Kidney (tissue), 14 donors: ENCODE data around the gene MIA. TPM values are rescaled to one million over a fixed set of nuclear protein-coding genes. Genes with fewer than 3 reads are reported as not detected.

Experiments used
- DNase-seq, 5 donors: peaks; one replicate each; pipeline ENCODE4 v3.0.0-alpha.2; 2013 to 2020
- FAIRE-seq: peaks from 2 replicates; lab custom pipeline; 2012; peaks lifted over from hg19 to GRCh38; lab: Jason Lieb, UNC
- H3K27ac ChIP-seq, 2 donors: one replicate each; pipeline ENCODE4 v1.7.0; 2013; ENCODE audit warnings: low read depth in 2 of 2, low read length in 2 of 2, inconsistent platforms in 1 of 2
- H3K27me3 ChIP-seq: one replicate; pipeline ENCODE4 v1.7.1; 2013; ENCODE audit warnings: low read length, inconsistent platforms; ENCODE audit not compliant: control insufficient read depth, insufficient read depth
- H3K36me3 ChIP-seq, 3 donors: one replicate each; pipeline versions ENCODE4 v1.7.0 to v1.7.1; 2013; ENCODE audit warnings: low read length in 3 of 3, control low read depth in 1 of 3, inconsistent platforms in 1 of 3; ENCODE audit not compliant: insufficient read depth in 3 of 3, control insufficient read depth in 2 of 3
- H3K4me1 ChIP-seq, 3 donors: one replicate each; pipeline versions ENCODE4 v1.7.0 to v1.7.1; 2013; ENCODE audit warnings: low read length in 3 of 3, inconsistent platforms in 1 of 3, low read depth in 1 of 3; ENCODE audit not compliant: control insufficient read depth in 2 of 3, insufficient read depth in 2 of 3
- H3K4me3 ChIP-seq, 3 donors: one replicate each; pipeline versions ENCODE4 v1.7.0 to v1.8.1; 2013; ENCODE audit warnings: low read length in 3 of 3, control low read depth in 1 of 3, inconsistent platforms in 1 of 3
- H3K9ac ChIP-seq, 3 donors: one replicate each; pipeline versions ENCODE4 v1.7.0 to v1.7.1; 2013; ENCODE audit warnings: low read length in 3 of 3, control low read depth in 1 of 3, inconsistent platforms in 1 of 3
- H3K9me3 ChIP-seq, 3 donors: one replicate each; pipeline versions ENCODE4 v1.7.0 to v1.7.1; 2013; ENCODE audit warnings: low read length in 3 of 3, control low read depth in 1 of 3, inconsistent platforms in 1 of 3; ENCODE audit not compliant: control insufficient read depth in 2 of 3, insufficient read depth in 1 of 3
- CTCF ChIP-seq: IDR thresholded peaks from 3 replicates; pipeline ENCODE4 v1.5.1; 2012; ENCODE audit warnings: mild to moderate bottlenecking, moderate library complexity, borderline replicate concordance; ENCODE audit not compliant: insufficient read depth; ENCODE audit errors: extremely low read depth
- intact Hi-C: fragments of 100-400 bp; cut with DNase I; formaldehyde crosslinking; loops from one replicate; pipeline ENCODE4 v1.11.1; 2022
- polyA plus RNA-seq: library from polyadenylated mRNA; stranded (reverse); fragments of 350-450 nt; fragmentation: Illumina TruSeq; extraction: RNeasy Lipid Tissue Mini Kit (QIAGEN cat#74804); gene quantifications from one replicate; pipeline ENCODE4 v1.2.3, GENCODE V29; 2014; ENCODE audit warnings: low read depth, low replicate concordance; ENCODE audit not compliant: insufficient read depth
- total RNA-seq: library from RNA; stranded (reverse); fragmentation: NEBNext Ultra II Directional; extraction: Animal tissue kit (Norgen Biotek cat#: 25700); gene quantifications from one replicate; pipeline ENCODE4 v1.2.1, GENCODE V29; 2021
- donor health status: control.
- donor health status: control.
- donor health status: control.
- donor health status: control.
- donor health status: control.
- donor health status: DM: yes; HTN: yes; CAD: no.
- donor health status: Normal renal cell carcinoma (clear cell type).

The MIA gene
- total and polyA plus RNA-seq, 2 donors from 2014 or later, result 6.5 TPM; not detected in 1

- peaks cover 4 to 20% (median 14%) of the 10 kb centered on the region in 3 donors for H3K36me3 ChIP-seq
- peaks cover 0 to 4% (median 0%) of the 10 kb centered on the region in 3 donors for H3K4me1 ChIP-seq
- no peaks in the 10 kb centered on the region for H3K27me3 ChIP-seq
- no peaks in the 10 kb centered on the region for H3K9me3 ChIP-seq
- intact Hi-C loops, result no loop called here
- FAIRE-seq (no peak), DNase-seq (no peak)
- no peak overlapping the region for H3K9ac ChIP-seq
- TF ChIP-seq CTCF, result no peak
- H3K4me3 ChIP-seq, result no peak overlapping the region
- no peak overlapping the region for H3K27ac ChIP-seq
Measured at GRCh38 chr19:40740747-40741146, 34.6 kb upstream of the MIA start.

- intact Hi-C loops, result no loop called here
- Histone ChIP-seq H3K36me3 (peaks cover 4 to 18% (median 12%) of the 10 kb centered on the region in 3 donors), H3K4me1 (peaks cover 0 to 4% (median 0%) of the 10 kb centered on the region in 3 donors), H3K9ac (no peak overlapping the region), H3K4me3 (no peak overlapping the region), H3K27me3 (no peaks in the 10 kb centered on the region), H3K27ac (no peak overlapping the region), H3K9me3 (no peaks in the 10 kb centered on the region)
- DNase-seq (no peak), FAIRE-seq (no peak)
- TF ChIP-seq CTCF, result no peak
Measured at GRCh38 chr19:40741527-40742390, 33.6 kb upstream of the MIA start.

GRCh38 chr19:40742477-40742876, 32.8 kb upstream of the MIA start:
- TF ChIP-seq CTCF, result no peak
- DNase-seq, result no peak
- intact Hi-C loops, result no loop called here
- no peak for FAIRE-seq
- no peak overlapping the region for H3K27ac ChIP-seq
- no peak overlapping the region for H3K4me3 ChIP-seq
- peaks cover 0 to 4% (median 0%) of the 10 kb centered on the region in 3 donors for H3K4me1 ChIP-seq
- no peaks in the 10 kb centered on the region for H3K27me3 ChIP-seq
- peaks cover 2 to 11% (median 5%) of the 10 kb centered on the region in 3 donors for H3K36me3 ChIP-seq
- no peak overlapping the region for H3K9ac ChIP-seq
- H3K9me3 ChIP-seq, result no peaks in the 10 kb centered on the region
